Measurements from ENCODE around the gene RASA1.

The RASA1 gene

DNA sequence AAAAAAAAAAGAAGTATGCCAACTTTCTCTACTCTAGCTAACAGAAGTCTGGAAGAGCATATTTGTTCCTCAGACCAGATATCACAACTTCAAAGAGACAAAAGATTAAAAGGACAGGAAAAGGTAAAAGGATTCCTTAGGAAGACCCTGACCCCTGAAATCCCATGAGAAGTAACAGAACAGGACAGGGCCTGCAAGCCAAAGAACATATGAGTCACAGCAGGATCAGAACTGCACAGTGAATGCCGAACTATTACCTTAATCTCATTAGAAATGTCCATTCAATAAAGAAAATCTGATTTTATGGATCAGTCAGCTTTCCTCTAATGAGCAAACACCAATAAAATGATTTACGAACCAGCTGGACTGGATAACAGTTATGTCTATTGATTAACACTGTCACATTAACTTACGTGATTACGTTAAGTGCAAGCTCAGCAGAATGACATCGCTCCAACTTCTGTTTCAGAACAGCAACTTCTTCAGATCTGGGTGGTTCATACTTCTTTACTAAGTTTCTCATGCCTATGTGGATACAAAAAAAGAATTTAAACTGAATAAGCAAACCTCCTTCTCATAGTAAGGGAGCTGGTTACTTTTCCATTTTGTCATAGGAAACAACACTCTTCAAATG lies 131.4 kb downstream of the RASA1 start:
- H3K4me3 ChIP-seq (ENCODE audit: low read depth, low read length) = no peak overlapping the region
- TF ChIP-seq, protein P1, sequence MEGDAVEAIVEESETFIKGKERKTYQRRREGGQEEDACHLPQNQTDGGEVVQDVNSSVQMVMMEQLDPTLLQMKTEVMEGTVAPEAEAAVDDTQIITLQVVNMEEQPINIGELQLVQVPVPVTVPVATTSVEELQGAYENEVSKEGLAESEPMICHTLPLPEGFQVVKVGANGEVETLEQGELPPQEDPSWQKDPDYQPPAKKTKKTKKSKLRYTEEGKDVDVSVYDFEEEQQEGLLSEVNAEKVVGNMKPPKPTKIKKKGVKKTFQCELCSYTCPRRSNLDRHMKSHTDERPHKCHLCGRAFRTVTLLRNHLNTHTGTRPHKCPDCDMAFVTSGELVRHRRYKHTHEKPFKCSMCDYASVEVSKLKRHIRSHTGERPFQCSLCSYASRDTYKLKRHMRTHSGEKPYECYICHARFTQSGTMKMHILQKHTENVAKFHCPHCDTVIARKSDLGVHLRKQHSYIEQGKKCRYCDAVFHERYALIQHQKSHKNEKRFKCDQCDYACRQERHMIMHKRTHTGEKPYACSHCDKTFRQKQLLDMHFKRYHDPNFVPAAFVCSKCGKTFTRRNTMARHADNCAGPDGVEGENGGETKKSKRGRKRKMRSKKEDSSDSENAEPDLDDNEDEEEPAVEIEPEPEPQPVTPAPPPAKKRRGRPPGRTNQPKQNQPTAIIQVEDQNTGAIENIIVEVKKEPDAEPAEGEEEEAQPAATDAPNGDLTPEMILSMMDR (IDR thresholded peaks at IDR 0.05; ENCODE audit: borderline replicate concordance, insufficient read depth, low read depth, low read length) = no peak

DNA sequence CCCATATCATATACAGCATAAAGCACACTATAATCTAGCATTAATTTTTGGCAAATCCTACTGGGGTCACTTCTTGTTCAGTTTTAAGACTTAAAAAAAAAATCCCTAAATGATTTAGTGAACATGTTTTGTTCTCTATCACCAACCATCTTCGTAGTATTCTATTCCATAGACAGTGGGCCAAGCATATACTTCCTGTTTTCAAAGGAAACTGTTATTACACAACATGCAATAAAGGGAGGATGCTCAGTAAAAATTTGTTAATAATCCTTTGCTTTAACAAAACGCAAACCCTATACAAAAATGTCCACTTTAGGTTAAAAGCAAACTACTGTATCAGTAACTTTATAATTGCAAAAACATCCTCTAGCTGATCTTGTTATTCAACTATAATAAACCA lies 132.0 kb downstream of the RASA1 start:
- TF ChIP-seq, protein P1 (IDR thresholded peaks at IDR 0.05; ENCODE audit: borderline replicate concordance, insufficient read depth, low read depth, low read length) = no peak
- H3K4me3 ChIP-seq (ENCODE audit: low read depth, low read length) = no peak overlapping the region

DNA sequence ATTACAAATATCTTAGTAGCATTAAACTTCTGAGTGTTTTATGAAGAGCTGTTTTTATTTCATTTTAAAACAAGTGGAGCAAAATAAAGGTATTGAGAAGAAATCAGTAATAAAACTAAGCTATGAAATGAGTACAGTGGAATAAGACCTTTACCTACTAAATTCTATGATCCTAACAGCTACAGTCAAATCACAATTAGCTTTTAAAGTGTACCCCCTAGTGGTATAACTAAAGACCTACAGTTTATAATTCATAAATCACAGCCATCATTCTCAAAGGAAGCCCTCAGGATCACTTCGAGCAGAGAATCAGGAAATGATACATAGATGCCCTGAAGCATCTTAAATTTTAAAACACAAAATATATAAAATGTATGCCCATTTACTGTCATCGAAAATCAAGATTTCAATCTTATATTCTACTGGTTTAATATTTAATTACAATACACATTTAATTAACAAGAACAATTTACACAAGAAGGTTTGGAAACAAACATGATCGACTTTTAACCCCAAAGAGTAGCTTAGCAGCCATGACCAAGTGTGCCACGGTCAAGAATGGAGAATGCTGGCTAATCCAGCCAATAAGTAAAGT lies 132.7 kb downstream of the RASA1 start:
- no peak overlapping the region for H3K4me3 ChIP-seq (ENCODE audit: low read depth, low read length)
- TF ChIP-seq, protein P1 (IDR thresholded peaks at IDR 0.05; ENCODE audit: borderline replicate concordance, insufficient read depth, low read depth, low read length) = peak; percentile 10; the same call in 1 of the 2 replicates

DNA sequence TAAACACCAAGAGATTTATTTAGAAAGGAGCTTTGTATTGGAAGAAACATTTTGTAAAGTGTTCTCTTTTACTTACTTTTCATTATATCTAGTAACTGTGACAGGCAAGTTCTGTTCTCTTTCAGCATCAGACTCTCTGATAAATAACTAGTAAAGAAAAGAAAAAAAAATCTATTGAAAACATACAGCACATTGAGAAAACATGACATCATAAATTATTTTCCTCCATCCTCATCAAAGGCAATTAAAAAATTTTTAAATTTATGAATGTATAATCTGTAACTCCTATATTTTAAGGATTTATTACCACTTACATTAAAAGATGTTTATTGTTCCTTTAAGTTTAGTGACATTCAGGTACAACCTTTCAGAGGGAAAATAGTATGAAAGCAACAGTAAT lies 133.9 kb downstream of the RASA1 start:
- H3K4me3 ChIP-seq (ENCODE audit: low read depth, low read length) = no peak overlapping the region
- TF ChIP-seq, protein P1 (IDR thresholded peaks at IDR 0.05; ENCODE audit: borderline replicate concordance, insufficient read depth, low read depth, low read length) = no peak

DNA sequence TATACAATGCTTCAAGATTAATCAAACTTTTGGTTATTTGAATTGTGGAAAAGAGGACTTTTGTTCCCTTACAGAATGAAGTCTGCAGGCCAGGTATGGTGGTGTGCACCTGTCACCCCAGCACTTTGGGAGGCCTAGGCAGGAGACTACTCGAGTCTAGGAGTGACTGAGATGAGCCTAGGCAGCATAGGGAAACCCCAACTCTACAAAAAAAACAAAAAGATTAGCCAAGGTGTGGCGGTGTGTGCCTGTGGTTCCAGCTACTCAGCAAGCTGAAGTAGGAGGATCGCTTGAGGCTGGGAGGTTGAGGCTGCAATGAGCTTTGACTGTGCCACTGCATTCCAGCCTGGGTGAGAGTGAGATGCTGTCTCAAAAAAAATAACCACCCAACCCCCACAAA lies 135.7 kb downstream of the RASA1 start:
- no peak overlapping the region for H3K4me3 ChIP-seq (ENCODE audit: low read depth, low read length)
- TF ChIP-seq, protein P1 (IDR thresholded peaks at IDR 0.05; ENCODE audit: borderline replicate concordance, insufficient read depth, low read depth, low read length) = no peak

DNA sequence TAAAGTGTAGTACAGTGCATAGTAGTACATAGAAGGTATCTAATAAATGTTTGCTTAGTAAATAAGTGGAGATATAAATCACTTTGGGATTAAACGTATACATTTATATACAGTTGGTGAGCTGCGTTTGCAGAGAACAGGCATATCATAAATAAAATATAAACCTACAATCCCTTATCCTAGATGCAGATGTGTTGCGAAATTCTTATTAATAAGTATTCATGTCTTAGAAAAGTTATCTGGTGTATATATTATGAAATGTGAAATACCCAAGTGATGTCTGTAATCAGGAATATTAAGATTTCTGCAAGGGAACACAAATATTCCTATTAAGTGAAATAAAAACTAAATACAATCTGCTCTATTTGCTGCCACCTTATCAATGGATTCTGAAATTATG lies 136.2 kb downstream of the RASA1 start:
- no peak overlapping the region for H3K4me3 ChIP-seq (ENCODE audit: low read depth, low read length)
- TF ChIP-seq, protein P1 (IDR thresholded peaks at IDR 0.05; ENCODE audit: borderline replicate concordance, insufficient read depth, low read depth, low read length) = no peak

DNA sequence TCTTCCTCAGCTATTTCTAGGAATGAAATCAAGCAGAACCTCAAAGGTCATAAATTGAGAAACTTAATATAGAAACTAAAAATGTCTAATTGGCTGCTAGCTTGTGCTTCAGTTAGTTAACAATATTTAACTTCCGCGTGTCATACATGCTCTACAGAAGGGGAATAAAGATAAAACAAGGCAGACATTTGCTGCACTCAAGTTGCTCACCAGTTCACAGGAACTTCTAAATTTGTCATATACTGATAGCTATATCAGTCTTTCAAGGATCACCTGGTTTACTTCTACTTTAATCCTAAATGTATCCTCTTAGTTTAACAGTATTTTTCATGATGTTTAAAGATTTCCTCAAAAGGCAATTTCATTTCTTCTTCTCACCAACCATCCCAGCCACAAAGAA lies 136.7 kb downstream of the RASA1 start:
- TF ChIP-seq, protein P1 (IDR thresholded peaks at IDR 0.05; ENCODE audit: borderline replicate concordance, insufficient read depth, low read depth, low read length) = no peak
- H3K4me3 ChIP-seq (ENCODE audit: low read depth, low read length) = no peak overlapping the region
